IPS-11a (cell line): Measurements from ENCODE around the gene NAP1L5.

Source experiments
- H3K4me3 ChIP-seq: one replicate; pipeline ENCODE4 v1.5.1; 2013; ENCODE audit warnings: low read depth, low read length, control low read depth

Gene NAP1L5

GRCh38 chr4:88722828-88723227 is 25.2 kb upstream of the NAP1L5 start:
- H3K4me3 ChIP-seq: no peak overlapping the region

GRCh38 chr4:88722276-88722780 is 24.7 kb upstream of the NAP1L5 start:
- no peak overlapping the region for H3K4me3 ChIP-seq

DNA sequence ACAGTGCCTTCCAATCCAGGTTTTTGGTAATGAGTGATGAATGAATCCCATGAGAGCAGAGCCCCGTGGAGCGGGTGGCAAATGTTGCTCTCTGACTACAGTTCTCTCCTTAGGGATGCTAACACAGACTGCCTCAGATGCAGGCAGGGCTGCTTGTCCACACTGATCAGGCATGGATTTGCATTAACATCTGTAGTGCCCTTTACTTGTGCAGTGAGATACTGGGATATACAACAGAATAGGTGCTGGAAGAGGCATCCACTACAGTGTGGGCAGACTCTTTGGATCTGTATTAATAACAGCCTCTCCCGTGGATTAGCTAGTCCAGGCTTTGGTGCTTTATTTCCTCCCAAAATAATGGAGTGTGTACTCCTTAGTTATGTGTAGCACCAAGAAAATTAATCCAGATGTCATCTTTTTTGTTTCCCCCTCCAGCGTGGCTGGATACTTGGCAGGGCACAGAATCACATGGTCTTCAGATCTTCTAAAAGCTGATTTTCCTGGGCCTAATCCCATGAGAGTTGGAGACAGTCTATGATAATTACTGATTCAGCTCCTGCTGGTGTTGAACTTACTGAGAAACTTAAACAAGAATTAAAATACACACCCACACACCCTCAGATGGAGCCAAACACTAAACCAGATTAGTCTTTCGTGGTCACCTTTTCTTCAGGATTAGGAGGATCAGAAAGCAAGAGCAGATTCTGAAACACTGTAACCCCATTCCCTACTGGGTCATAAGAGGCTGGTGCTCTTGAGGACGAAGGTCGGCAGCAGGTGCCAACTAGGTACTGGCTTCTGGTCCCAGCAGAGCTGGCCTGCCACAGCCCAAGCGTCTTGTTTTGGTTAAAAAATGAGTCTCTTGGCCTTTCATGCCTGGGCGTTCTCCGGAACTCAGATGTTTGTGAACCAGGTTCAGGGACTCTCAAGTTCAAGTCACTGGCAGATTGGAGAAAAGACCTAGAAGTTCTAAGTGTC is 23.1 kb upstream of the NAP1L5 start:
- no peak overlapping the region for H3K4me3 ChIP-seq

- H3K4me3 ChIP-seq: no peak overlapping the region
Measured at GRCh38 chr4:88719381-88719780, 21.8 kb upstream of the NAP1L5 start.

DNA sequence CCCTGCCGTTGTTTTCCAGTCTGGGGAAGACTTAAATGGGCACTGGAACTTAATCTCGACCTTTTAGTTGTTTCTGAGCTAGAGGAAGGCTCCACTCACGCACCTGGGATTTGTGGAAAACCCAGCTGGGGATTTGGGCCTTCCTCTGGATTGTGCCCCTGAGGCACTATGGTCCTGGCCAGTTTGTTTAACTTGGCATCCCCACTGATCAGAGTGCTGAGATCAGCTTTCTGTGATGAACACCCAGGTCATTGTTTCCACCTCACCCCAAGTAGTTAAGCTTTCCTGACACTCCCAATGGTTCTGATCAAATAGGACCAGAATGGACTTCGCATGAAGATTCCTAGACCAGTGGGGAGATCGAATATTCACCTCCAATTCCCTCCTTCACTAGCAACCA is 20.5 kb upstream of the NAP1L5 start:
- no peak overlapping the region for H3K4me3 ChIP-seq

GRCh38 chr4:88713782-88714181 is 16.2 kb upstream of the NAP1L5 start:
- no peak overlapping the region for H3K4me3 ChIP-seq

GRCh38 chr4:88709989-88710388 is 12.4 kb upstream of the NAP1L5 start:
- no peak overlapping the region for H3K4me3 ChIP-seq

DNA sequence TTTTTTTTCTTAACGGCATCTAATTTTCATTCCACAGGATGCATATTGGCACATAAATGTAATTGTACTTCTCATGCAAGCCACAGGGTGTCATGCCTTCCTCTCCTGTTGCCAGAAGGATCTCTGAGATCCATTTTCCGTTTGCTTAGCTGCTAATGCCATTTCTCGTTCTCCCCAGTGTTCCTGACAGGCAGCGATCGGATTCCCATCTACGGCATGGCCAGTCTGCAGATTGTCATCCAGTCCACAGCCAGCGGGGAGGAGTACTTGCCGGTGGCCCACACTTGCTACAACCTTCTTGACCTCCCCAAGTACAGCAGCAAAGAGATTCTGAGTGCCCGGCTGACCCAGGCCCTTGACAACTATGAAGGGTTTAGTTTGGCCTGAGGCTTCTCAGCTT is 8.9 kb upstream of the NAP1L5 start:
- no peak overlapping the region for H3K4me3 ChIP-seq

- no peak overlapping the region for H3K4me3 ChIP-seq
Measured at GRCh38 chr4:88705805-88706492, 8.3 kb upstream of the NAP1L5 start.

- H3K4me3 ChIP-seq: no peak overlapping the region
Measured at GRCh38 chr4:88705223-88705622, 7.6 kb upstream of the NAP1L5 start.

DNA sequence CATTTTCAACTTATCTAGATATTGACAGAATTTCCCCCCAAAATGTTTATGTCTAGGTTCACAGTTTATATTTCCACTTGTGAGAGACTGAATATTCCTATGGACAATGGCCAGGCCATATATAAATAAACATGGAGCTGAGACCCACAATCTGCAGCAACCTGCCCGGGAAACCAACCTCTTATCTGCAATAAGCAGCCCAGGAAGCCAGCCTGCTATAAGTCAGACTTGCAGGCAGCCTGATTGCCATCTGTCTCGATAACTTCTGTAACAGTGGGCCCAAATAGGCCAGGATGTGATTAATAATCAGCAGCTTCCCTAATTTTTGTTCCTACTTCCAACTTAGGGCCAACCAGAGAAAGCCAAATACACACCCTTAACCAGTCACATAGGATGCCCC is 5.2 kb upstream of the NAP1L5 start:
- no peak overlapping the region for H3K4me3 ChIP-seq

DNA sequence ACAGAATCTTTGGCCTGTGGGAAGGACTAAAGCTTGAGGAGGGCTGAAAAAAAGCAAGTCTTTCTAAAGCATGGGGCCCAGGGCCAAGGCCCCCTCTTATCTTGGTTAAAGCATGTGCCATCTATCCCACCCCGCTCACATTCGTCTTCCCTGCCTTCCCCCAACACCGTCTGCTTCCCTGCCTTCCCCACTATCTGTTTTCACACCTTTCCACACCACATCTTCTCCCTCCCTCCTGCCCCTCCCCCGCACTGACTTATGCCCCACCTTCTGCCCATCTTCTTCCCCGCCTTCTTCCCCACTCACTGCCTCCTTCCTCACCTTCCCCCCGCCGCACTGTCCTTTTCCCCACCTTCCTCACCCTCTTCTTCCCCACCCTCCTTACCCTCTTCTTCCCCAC is 890 bp upstream of the NAP1L5 start:
- no peak overlapping the region for H3K4me3 ChIP-seq

GRCh38 chr4:88697141-88697540 is 488 bp downstream of the NAP1L5 start:
- peak overlapping the region; percentile 31 for H3K4me3 ChIP-seq

DNA sequence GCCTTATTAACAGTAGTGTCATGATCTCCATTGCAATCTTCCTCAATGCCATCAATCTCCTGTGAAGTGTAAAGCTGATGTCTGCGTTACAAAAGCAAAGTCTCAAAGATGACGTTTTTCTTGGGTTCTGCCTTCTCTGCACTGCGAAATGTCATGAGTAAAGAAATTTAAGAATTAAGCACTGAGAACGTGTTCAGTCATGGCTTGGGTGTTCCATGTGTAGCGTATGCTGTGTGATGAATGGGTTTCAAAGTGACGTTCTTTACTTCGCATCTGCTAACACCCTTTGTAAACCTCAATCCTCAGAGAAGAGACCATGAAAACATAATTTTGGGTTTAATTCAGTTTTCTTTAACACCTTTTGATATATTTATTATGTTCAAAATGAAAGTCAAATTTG is 999 bp downstream of the NAP1L5 start:
- no peak overlapping the region for H3K4me3 ChIP-seq

DNA sequence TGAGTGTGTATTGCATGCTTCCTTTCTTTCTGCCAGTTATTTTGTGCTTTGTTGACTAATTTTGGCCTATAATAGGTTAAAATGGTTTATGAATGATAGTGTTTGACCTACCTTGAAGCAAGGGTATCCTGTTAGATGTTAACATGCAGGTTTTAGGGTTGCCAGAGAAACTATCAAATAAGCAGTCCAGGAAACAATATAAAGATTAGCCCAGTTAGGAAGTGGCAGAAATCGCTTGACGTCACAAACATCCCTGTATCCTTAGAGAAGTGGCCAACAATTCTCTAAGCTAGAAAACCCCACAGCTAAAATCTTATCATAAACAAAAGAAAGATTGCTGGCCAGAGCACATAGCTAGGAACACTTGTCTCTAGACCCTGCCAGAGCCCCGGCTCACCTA is 3.8 kb downstream of the NAP1L5 start:
- H3K4me3 ChIP-seq: no peak overlapping the region

DNA sequence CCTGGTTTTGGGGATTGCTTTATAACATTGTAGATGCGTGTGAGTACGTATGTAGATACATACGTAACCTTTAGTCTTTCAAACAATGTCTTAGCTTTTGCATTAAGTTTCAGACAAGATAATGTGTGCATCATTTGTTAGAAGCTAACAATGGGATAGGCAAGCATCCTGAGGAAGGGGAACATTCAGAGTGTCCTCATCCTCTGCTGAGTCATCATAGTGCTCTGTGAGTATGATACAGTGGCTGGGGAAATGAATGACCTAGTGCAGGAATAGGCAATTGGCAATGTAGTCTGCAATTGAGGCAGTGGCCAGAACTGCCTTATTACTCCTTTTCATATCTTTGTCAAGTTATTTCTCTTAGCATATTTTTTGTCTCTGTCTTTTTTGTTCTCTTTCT is 7.3 kb downstream of the NAP1L5 start:
- H3K4me3 ChIP-seq: no peak overlapping the region

DNA sequence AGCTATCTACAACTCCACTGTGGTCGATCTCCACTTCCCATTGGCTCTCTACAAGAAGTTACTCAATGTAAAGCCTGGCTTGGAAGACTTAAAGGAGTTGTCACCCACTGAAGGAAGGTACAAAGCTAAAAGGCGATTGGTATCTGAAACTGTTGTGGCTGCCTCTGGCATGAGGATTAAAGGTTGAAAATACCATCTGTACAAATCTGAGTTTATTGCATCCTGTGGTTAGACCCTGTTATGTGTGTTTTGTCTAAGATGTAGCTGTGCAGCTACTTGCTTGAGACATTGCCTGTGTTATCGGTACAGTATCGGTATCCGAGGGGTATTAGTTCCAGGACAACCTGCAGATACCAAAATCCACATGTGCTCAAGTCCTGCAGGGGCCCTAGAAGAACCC is 16.4 kb downstream of the NAP1L5 start:
- H3K4me3 ChIP-seq: no peak overlapping the region

DNA sequence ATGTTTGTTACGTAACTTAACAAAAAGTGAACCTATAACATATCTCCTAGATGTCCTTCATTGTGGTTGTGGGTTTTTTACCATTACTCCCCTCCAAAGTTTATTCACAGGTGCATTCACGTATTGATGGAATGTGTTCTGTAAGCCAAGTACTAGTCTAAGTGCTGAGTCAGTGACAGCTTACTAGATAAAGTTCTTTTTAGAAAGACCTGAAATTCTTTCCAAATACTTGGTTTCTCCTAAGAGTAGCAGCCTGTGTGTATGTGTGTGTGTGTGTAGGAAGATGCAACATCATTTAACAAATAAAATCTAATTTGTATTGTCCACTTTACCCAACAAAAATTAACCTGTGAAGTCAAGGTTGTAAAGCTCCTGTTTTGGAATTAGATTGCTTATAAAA is 22.1 kb downstream of the NAP1L5 start:
- no peak overlapping the region for H3K4me3 ChIP-seq

DNA sequence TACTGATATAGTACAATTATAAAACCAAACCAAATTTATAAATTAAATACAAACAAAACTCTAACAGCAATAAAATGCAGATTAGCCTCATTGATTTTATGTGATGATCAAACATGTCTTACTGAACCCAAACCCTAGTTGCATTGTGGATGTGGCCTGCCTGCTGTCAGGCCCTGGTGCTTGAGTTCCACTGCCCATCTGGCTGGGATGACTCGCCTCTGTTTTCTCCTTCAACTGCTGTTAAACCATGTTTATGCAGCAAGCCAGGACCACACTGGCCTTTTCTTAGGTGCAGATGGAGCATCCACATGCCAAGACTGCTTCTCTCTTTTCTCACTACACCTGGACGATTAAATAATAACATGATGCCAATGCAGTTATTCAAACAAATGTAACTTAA is 22.6 kb downstream of the NAP1L5 start:
- H3K4me3 ChIP-seq: no peak overlapping the region

DNA sequence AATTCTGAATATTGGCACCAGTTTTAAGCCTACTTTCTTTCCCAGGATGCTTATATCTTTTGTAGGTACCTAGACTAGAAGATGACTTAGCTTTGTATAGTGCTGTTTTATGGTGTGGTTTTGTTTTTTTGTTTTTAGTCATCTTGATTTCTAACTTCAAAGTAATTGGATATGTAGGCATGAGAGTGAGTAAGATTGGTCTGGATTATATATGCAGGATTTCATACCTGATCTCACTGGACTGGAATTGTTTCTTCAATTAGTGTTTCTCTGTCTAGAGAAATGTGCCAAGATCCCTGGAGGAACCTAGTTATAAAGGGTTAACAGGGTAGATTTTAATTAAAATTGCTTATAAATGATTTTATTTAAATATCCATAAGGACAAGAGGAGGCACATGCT is 23.1 kb downstream of the NAP1L5 start:
- no peak overlapping the region for H3K4me3 ChIP-seq

GRCh38 chr4:88673886-88674285 is 23.7 kb downstream of the NAP1L5 start:
- H3K4me3 ChIP-seq: no peak overlapping the region

- no peak overlapping the region for H3K4me3 ChIP-seq
Measured at GRCh38 chr4:88672987-88673386, 24.6 kb downstream of the NAP1L5 start.
